ENCODE data around the gene PAX7.
A peak's percentile ranks its signal among the peaks of the same experiment; 100 is the strongest.

Gene PAX7

GRCh38 chr1:18608534-18608933 is 22.1 kb upstream of the PAX7 start:
- TF ChIP-seq MAX (IDR thresholded peaks at IDR 0.05) (no peak), RAD21 (IDR thresholded peaks at IDR 0.05; ENCODE audit: low read depth) (0 out of 2 replicates have a peak, but pooled peaks have one; percentile 13)

- no peak for TF ChIP-seq USF1 (IDR thresholded peaks at IDR 0.05)
- no peak for TF ChIP-seq EP300 (IDR thresholded peaks at IDR 0.05; ENCODE audit: borderline replicate concordance)
- no peak for TF ChIP-seq ZBTB7A (IDR thresholded peaks at IDR 0.05; ENCODE audit: low read depth)
- TF ChIP-seq REST (IDR thresholded peaks at IDR 0.05; ENCODE audit: low read depth) = no peak
- TF ChIP-seq CEBPB (IDR thresholded peaks at IDR 0.05) = no peak
- no peak for TF ChIP-seq RAD21 (IDR thresholded peaks at IDR 0.05; ENCODE audit: low read depth)
- no peak for TF ChIP-seq YY1 (IDR thresholded peaks at IDR 0.05; ENCODE audit: low read depth)
- TF ChIP-seq EGR1 (IDR thresholded peaks at IDR 0.05) = no peak
- TF ChIP-seq TCF12 (IDR thresholded peaks at IDR 0.05; ENCODE audit: low read depth) = no peak
- no peak for TF ChIP-seq MAX (IDR thresholded peaks at IDR 0.05)
- TF ChIP-seq CREB1 (IDR thresholded peaks at IDR 0.05; ENCODE audit: low read depth) = no peak
- TF ChIP-seq TAF1 (IDR thresholded peaks at IDR 0.05; ENCODE audit: low read depth) = no peak
- no peak for TF ChIP-seq TEAD4 (IDR thresholded peaks at IDR 0.05)
- TF ChIP-seq FOXM1 (IDR thresholded peaks at IDR 0.05; ENCODE audit: borderline replicate concordance, low read depth) = no peak
Measured at GRCh38 chr1:18611311-18611710, 19.3 kb upstream of the PAX7 start.

- TF ChIP-seq EP300 (IDR thresholded peaks at IDR 0.05; ENCODE audit: borderline replicate concordance) (no peak), EGR1 (IDR thresholded peaks at IDR 0.05) (no peak), NFIC (IDR thresholded peaks at IDR 0.05) (no peak), FOXM1 (IDR thresholded peaks at IDR 0.05; ENCODE audit: borderline replicate concordance, low read depth) (no peak), TEAD4 (IDR thresholded peaks at IDR 0.05) (no peak)
Measured at GRCh38 chr1:18612073-18612472, 18.6 kb upstream of the PAX7 start.

- TF ChIP-seq CEBPB (IDR thresholded peaks at IDR 0.05) = no peak
- TF ChIP-seq FOXM1 (IDR thresholded peaks at IDR 0.05; ENCODE audit: borderline replicate concordance, low read depth) = no peak
- TF ChIP-seq ZBTB7A (IDR thresholded peaks at IDR 0.05; ENCODE audit: low read depth) = no peak
- TF ChIP-seq RAD21 (IDR thresholded peaks at IDR 0.05; ENCODE audit: low read depth) = no peak
- TF ChIP-seq EP300 (IDR thresholded peaks at IDR 0.05; ENCODE audit: borderline replicate concordance) = no peak
- TF ChIP-seq TEAD4 (IDR thresholded peaks at IDR 0.05) = no peak
- no peak for TF ChIP-seq CREB1 (IDR thresholded peaks at IDR 0.05; ENCODE audit: low read depth)
- TF ChIP-seq YY1 (IDR thresholded peaks at IDR 0.05; ENCODE audit: low read depth) = no peak
- no peak for TF ChIP-seq EGR1 (IDR thresholded peaks at IDR 0.05)
- TF ChIP-seq TAF1 (IDR thresholded peaks at IDR 0.05; ENCODE audit: low read depth) = no peak
- no peak for TF ChIP-seq NFIC (IDR thresholded peaks at IDR 0.05)
- no peak for TF ChIP-seq MAX (IDR thresholded peaks at IDR 0.05)
- no peak for TF ChIP-seq REST (IDR thresholded peaks at IDR 0.05; ENCODE audit: low read depth)
Measured at GRCh38 chr1:18614069-18614735, 16.4 kb upstream of the PAX7 start.

GRCh38 chr1:18618546-18619466 is 11.8 kb upstream of the PAX7 start:
- TF ChIP-seq TEAD4 (IDR thresholded peaks at IDR 0.05) = no peak
- TF ChIP-seq FOXM1 (IDR thresholded peaks at IDR 0.05; ENCODE audit: borderline replicate concordance, low read depth) = no peak
- TF ChIP-seq REST (IDR thresholded peaks at IDR 0.05; ENCODE audit: low read depth) = no peak
- TF ChIP-seq CEBPB (IDR thresholded peaks at IDR 0.05) = no peak
- TF ChIP-seq TCF12 (IDR thresholded peaks at IDR 0.05; ENCODE audit: low read depth) = no peak
- no peak for TF ChIP-seq TAF1 (IDR thresholded peaks at IDR 0.05; ENCODE audit: low read depth)
- no peak for TF ChIP-seq RAD21 (IDR thresholded peaks at IDR 0.05; ENCODE audit: low read depth)
- TF ChIP-seq YY1 (IDR thresholded peaks at IDR 0.05; ENCODE audit: low read depth) = no peak
- TF ChIP-seq MAX (IDR thresholded peaks at IDR 0.05) = no peak
- TF ChIP-seq NFIC (IDR thresholded peaks at IDR 0.05) = no peak
- TF ChIP-seq EP300 (IDR thresholded peaks at IDR 0.05; ENCODE audit: borderline replicate concordance) = no peak
- no peak for TF ChIP-seq USF1 (IDR thresholded peaks at IDR 0.05)
- TF ChIP-seq CREB1 (IDR thresholded peaks at IDR 0.05; ENCODE audit: low read depth) = no peak
